Endothelial cell of umbilical vein (primary cell): ENCODE data around the gene EMC6. TPM values are rescaled to one million over a fixed set of nuclear protein-coding genes. Genes with fewer than 3 reads are reported as not detected.

ENCODE experiments used
- BruUV-seq: library from RNA; stranded (reverse); fragments of 400-500 nt; replicated peaks from 2 replicates; lab custom pipeline; 2021; lab: Mats Ljungman, UMichigan
- CTCF ChIA-PET: fragments of 300-600, 350-600 bp; sonication (Branson Sonifier 250); formaldehyde crosslinking; loops from one replicate; lab custom pipeline; 2021; ENCODE audit warnings: antibody characterized with exemption, inconsistent platforms; lab: Charles Lee
- POLR2A ChIA-PET: fragments of 300-600, 350-600 bp; sonication (Branson Sonifier 250); formaldehyde crosslinking; loops from one replicate; lab custom pipeline; 2021; ENCODE audit warnings: antibody characterized with exemption, inconsistent platforms; lab: Charles Lee
- DNase-seq: peaks from one replicate; pipeline ENCODE4 v3.0.0-alpha.2; 2011; ENCODE audit warnings: low read depth, low spot score
- FAIRE-seq: peaks from 2 replicates; lab custom pipeline; 2011; peaks lifted over from hg19 to GRCh38; lab: Jason Lieb, UNC
- H2AFZ ChIP-seq: 2 replicates; pipeline ENCODE4 v1.6.0; 2012; ENCODE audit warnings: low read depth, low read length, control low read depth, inconsistent platforms
- H3K27ac ChIP-seq: 2 replicates; pipeline ENCODE4 v1.5.1; 2011; ENCODE audit warnings: low read depth, mild to moderate bottlenecking, control low read depth, low read length, moderate library complexity; ENCODE audit not compliant: insufficient read depth
- H3K27me3 ChIP-seq, 2 experiments: 2 replicates each; pipeline versions ENCODE4 v1.6.0 to v1.6.1; 2011; ENCODE audit warnings: low read length in 2 of 2, mixed read lengths in 1 of 2; ENCODE audit not compliant: control insufficient read depth in 2 of 2, insufficient read depth in 2 of 2
- H3K36me3 ChIP-seq, 2 experiments: 2 replicates in 1 of 2; 3 replicates in 1 of 2; pipeline ENCODE4 v1.5.1; 2011; ENCODE audit warnings: low read length in 2 of 2, mild to moderate bottlenecking in 1 of 2, moderate library complexity in 1 of 2; ENCODE audit not compliant: control insufficient read depth in 2 of 2, insufficient read depth in 2 of 2; ENCODE audit errors: extremely low read depth in 1 of 2
- H3K4me1 ChIP-seq: 3 replicates; pipeline ENCODE4 v1.5.1; 2011; ENCODE audit warnings: mild to moderate bottlenecking, low read length; ENCODE audit not compliant: control insufficient read depth, insufficient read depth; ENCODE audit errors: extremely low read depth
- H3K4me2 ChIP-seq: 2 replicates; pipeline ENCODE4 v1.6.1; 2011; ENCODE audit warnings: low read length, control low read depth, mixed read lengths; ENCODE audit not compliant: insufficient read depth
- H3K4me3 ChIP-seq, 3 experiments: fragments of 200-600 bp in 1 of 3; sonication (generic), shearing (Covaris generic) in 1 of 3; replicated peaks in 1 of 3; 2 replicates each; pipeline ENCODE4 v1.5.1; 2011 to 2016; ENCODE audit warnings: control low read depth in 3 of 3, low read length in 3 of 3, mild to moderate bottlenecking in 2 of 3, inconsistent platforms in 1 of 3, low read depth in 1 of 3, moderate library complexity in 1 of 3; ENCODE audit not compliant: insufficient read depth in 1 of 3
- H3K79me2 ChIP-seq: 2 replicates; pipeline ENCODE4 v1.6.0; 2012; ENCODE audit warnings: low read length, inconsistent platforms; ENCODE audit not compliant: control insufficient read depth, insufficient read depth
- H3K9ac ChIP-seq: replicated peaks from 2 replicates; pipeline ENCODE3; 2011; ENCODE audit warnings: low read length, control low read depth; ENCODE audit not compliant: insufficient read depth; ENCODE audit errors: extremely low read depth
- H3K9me1 ChIP-seq: replicated peaks from 3 replicates; pipeline ENCODE4 v1.6.0; 2011; ENCODE audit warnings: mild to moderate bottlenecking, low read length; ENCODE audit not compliant: control insufficient read depth, insufficient read depth; ENCODE audit errors: extremely low read depth
- H3K9me3 ChIP-seq: replicated peaks from 2 replicates; pipeline ENCODE4 v1.5.1; 2012; ENCODE audit warnings: low read length, inconsistent platforms; ENCODE audit not compliant: control insufficient read depth, insufficient read depth
- H4K20me1 ChIP-seq: replicated peaks from 2 replicates; pipeline ENCODE3; 2011; ENCODE audit warnings: mild to moderate bottlenecking, low read length; ENCODE audit not compliant: control insufficient read depth, insufficient read depth; ENCODE audit errors: extremely low read depth
- EZH2 ChIP-seq: IDR thresholded peaks from 2 replicates; pipeline ENCODE4 v1.6.1; 2012; ENCODE audit warnings: borderline replicate concordance, low read depth, mild to moderate bottlenecking, moderate library complexity, low read length, inconsistent platforms; ENCODE audit not compliant: severe bottlenecking
- FOS ChIP-seq: IDR thresholded peaks from 2 replicates; pipeline ENCODE4 v1.6.1; 2011; ENCODE audit warnings: mild to moderate bottlenecking, low read length, moderate library complexity, borderline replicate concordance; ENCODE audit not compliant: insufficient read depth
- JUN ChIP-seq: IDR thresholded peaks from 2 replicates; pipeline ENCODE4 v1.6.1; 2011; ENCODE audit warnings: borderline replicate concordance, low read depth; ENCODE audit not compliant: insufficient read length, insufficient read depth
- MAX ChIP-seq: IDR thresholded peaks from 2 replicates; pipeline ENCODE4 v1.6.1; 2011; ENCODE audit not compliant: insufficient read depth, insufficient read length
- MYC ChIP-seq: IDR thresholded peaks from one replicate; pipeline ENCODE4 v1.6.1; 2011; ENCODE audit warnings: mild to moderate bottlenecking, low read depth, low read length
- POLR2A ChIP-seq: IDR thresholded peaks from 2 replicates; pipeline ENCODE4 v1.6.1; 2012; ENCODE audit warnings: low read depth, mild to moderate bottlenecking, control low read depth, low read length
- POLR2AphosphoS5 ChIP-seq: IDR thresholded peaks from 2 replicates; pipeline ENCODE4 v1.6.1; 2012; ENCODE audit warnings: low read depth, mild to moderate bottlenecking, control low read depth, low read length, moderate library complexity; ENCODE audit not compliant: insufficient read depth
- dilution Hi-C: fragments of 300-500 bp; cut with MboI; formaldehyde crosslinking; loops from one replicate; pipeline ENCODE4 v1.15.0; 2019; ENCODE audit warnings: low sequenced_read_pairs; ENCODE audit not compliant: extremely low pct_ligation_motif_present
- intact Hi-C: fragments of 100-400 bp; cut with micrococcal nuclease; formaldehyde crosslinking; loops from one replicate; pipeline ENCODE4 v1.10.0; 2022
- polyA plus RNA-seq, 4 experiments: library from polyadenylated mRNA; depleted of rRNA in 3 of 4; stranded (reverse) in 3 of 4; unstranded in 1 of 4; fragments of >200 nt; gene quantifications; 2 replicates each; pipeline versions ENCODE4 v1.2.1 to v1.2.3, GENCODE V29; 2011 to 2012; ENCODE audit warnings: missing spikeins in 1 of 4
- total RNA-seq: library from RNA; stranded (reverse); gene quantifications from 2 replicates; pipeline ENCODE4 v1.2.3, GENCODE V29; 2021

Gene EMC6
- total and polyA plus RNA-seq, 2 donors (not counting 3 experiments of a cell fraction or from before 2014, with no cell fraction given) = 54.0 to 105 TPM

- Histone ChIP-seq H3K79me2 (peaks cover 12% of the 10 kb centered on the region), H3K4me1 (peaks cover 19% of the 10 kb centered on the region), H3K9ac (no peak overlapping the region), H3K9me1 (no peaks in the 10 kb centered on the region), H3K27ac (no peak overlapping the region), H2AFZ (no peak overlapping the region), H3K27me3 (no peaks in the 10 kb centered on the region), H3K4me3 (no peak overlapping the region), H4K20me1 (no peaks in the 10 kb centered on the region), H3K36me3 (peaks cover 9 to 14% of the 10 kb centered on the region in 2 experiments), H3K4me2 (no peak overlapping the region), H3K9me3 (no peaks in the 10 kb centered on the region)
- dilution Hi-C loops (no loop called here), intact Hi-C loops (no loop called here)
- CTCF ChIA-PET = interaction anchor here (2.9 kb wide), 1 partner anchor 36 kb away, joined by 11 read pairs; no protein-coding TSS in a partner anchor
- POLR2A ChIA-PET = no interaction called here
- BruUV-seq = no TSS peak
- FAIRE-seq = no peak
- TF ChIP-seq MAX (no peak), JUN (no peak), POLR2A (no peak), EZH2 (no peak), POLR2AphosphoS5 (no peak)
- DNase-seq = peak; percentile 15
Observed at GRCh38 chr17:3718201-3718600, 49.6 kb downstream of the EMC6 start.

- no peak overlapping the region for H3K9ac ChIP-seq
- H4K20me1 ChIP-seq = no peaks in the 10 kb centered on the region
- H3K27me3 ChIP-seq = no peaks in the 10 kb centered on the region
- H3K4me1 ChIP-seq = peaks cover 19% of the 10 kb centered on the region
- FAIRE-seq (peak; percentile 50), DNase-seq (no peak)
- ChIA-PET CTCF (interaction anchor here (1.3 to 2.9 kb wide), 2 partner anchors 18 to 37 kb away, joined by 5 to 11 read pairs; no protein-coding TSS in a partner anchor), POLR2A (no interaction called here)
- no peak overlapping the region for H3K4me3 ChIP-seq
- intact Hi-C loops (no loop called here), dilution Hi-C loops (no loop called here)
- H3K79me2 ChIP-seq = peaks cover 17% of the 10 kb centered on the region
- no peaks in the 10 kb centered on the region for H3K9me3 ChIP-seq
- H3K4me2 ChIP-seq = no peak overlapping the region
- peaks cover 9 to 14% of the 10 kb centered on the region in 2 experiments for H3K36me3 ChIP-seq
- H3K9me1 ChIP-seq = no peaks in the 10 kb centered on the region
- no peak overlapping the region for H2AFZ ChIP-seq
- no peak overlapping the region for H3K27ac ChIP-seq
- BruUV-seq = no TSS peak
- TF ChIP-seq FOS (no peak), MYC (no peak), MAX (no peak)
Observed at GRCh38 chr17:3719265-3719664, 50.7 kb downstream of the EMC6 start.

Other genes with a start within 250 kb of the EMC6 start
- gene OR1E2, start 235.0 kb upstream of the EMC6 start, total RNA-seq = not detected in 2 replicates
- not detected in 2 replicates for gene OR1E2, start 235.0 kb upstream of the EMC6 start, polyA plus RNA-seq
- not detected in 2 replicates for gene SPATA22, start 197.0 kb upstream of the EMC6 start, total RNA-seq
- gene SPATA22, start 197.0 kb upstream of the EMC6 start, polyA plus RNA-seq = 0.29 and 4.3 TPM in 2 replicates
- not detected in 2 replicates for gene ASPA, start 192.8 kb upstream of the EMC6 start, total RNA-seq
- 0.01 TPM in 1 of 2 replicates, not detected in the other for gene ASPA, start 192.8 kb upstream of the EMC6 start, polyA plus RNA-seq
- gene TRPV3, start 111.0 kb upstream of the EMC6 start, total RNA-seq = not detected in 2 replicates
- gene TRPV3, start 111.0 kb upstream of the EMC6 start, polyA plus RNA-seq = 0.01 TPM in 1 of 2 replicates, not detected in the other
- gene TRPV1, start 59.4 kb upstream of the EMC6 start, total RNA-seq = 1.4 and 2.5 TPM in 2 replicates
- 1.4 and 1.8 TPM in 2 replicates for gene TRPV1, start 59.4 kb upstream of the EMC6 start, polyA plus RNA-seq
- 15.9 and 17.8 TPM in 2 replicates for gene SHPK, start 32.6 kb upstream of the EMC6 start, total RNA-seq
- gene SHPK, start 32.6 kb upstream of the EMC6 start, polyA plus RNA-seq = 14.7 and 15.4 TPM in 2 replicates
- 20.8 and 25.9 TPM in 2 replicates for gene CTNS, start 32.1 kb upstream of the EMC6 start, total RNA-seq
- 17.9 and 20.5 TPM in 2 replicates for gene CTNS, start 32.1 kb upstream of the EMC6 start, polyA plus RNA-seq
- gene TAX1BP3, start 234 bp upstream of the EMC6 start, total RNA-seq = 247 and 254 TPM in 2 replicates
- 315 and 359 TPM in 2 replicates for gene TAX1BP3, start 234 bp upstream of the EMC6 start, polyA plus RNA-seq
- 0.22 and 0.37 TPM in 2 replicates for gene P2RX5, start 27.3 kb downstream of the EMC6 start, total RNA-seq
- gene P2RX5, start 27.3 kb downstream of the EMC6 start, polyA plus RNA-seq = 0.10 and 0.19 TPM in 2 replicates
- 11.8 and 13.2 TPM in 2 replicates for gene HASPIN, start 55.1 kb downstream of the EMC6 start, total RNA-seq
- gene HASPIN, start 55.1 kb downstream of the EMC6 start, polyA plus RNA-seq = 2.7 TPM in 2 replicates
- 29.6 and 32.6 TPM in 2 replicates for gene ITGAE, start 132.4 kb downstream of the EMC6 start, total RNA-seq
- gene ITGAE, start 132.4 kb downstream of the EMC6 start, polyA plus RNA-seq = 46.3 and 71.6 TPM in 2 replicates
- 51.1 and 52.2 TPM in 2 replicates for gene NCBP3, start 177.4 kb downstream of the EMC6 start, total RNA-seq
- gene NCBP3, start 177.4 kb downstream of the EMC6 start, polyA plus RNA-seq = 13.7 and 18.2 TPM in 2 replicates
- gene CAMKK1, start 224.2 kb downstream of the EMC6 start, total RNA-seq = 5.7 and 6.1 TPM in 2 replicates
- gene CAMKK1, start 224.2 kb downstream of the EMC6 start, polyA plus RNA-seq = 4.3 and 4.5 TPM in 2 replicates
- not detected in 2 replicates for gene P2RX1, start 247.7 kb downstream of the EMC6 start, total RNA-seq
- gene P2RX1, start 247.7 kb downstream of the EMC6 start, polyA plus RNA-seq = 0.05 TPM in 1 of 2 replicates, not detected in the other